ENCODE data around the gene PKMYT1. TPM values are rescaled to one million over a fixed set of nuclear protein-coding genes. Genes with fewer than 3 reads are reported as not detected.

The PKMYT1 gene
- total RNA-seq, 1 donor from 2014 or later = 21.8 TPM

GRCh38 chr16:2955438-2955778, 24.8 kb downstream of the PKMYT1 start:
- Mint-ChIP-seq H3K27ac (no peak overlapping the region), H3K4me1 (peaks cover 10% of the 10 kb centered on the region), H3K36me3 (no peaks in the 10 kb centered on the region), H3K4me3 (no peak overlapping the region), H3K27me3 (ENCODE audit: low read depth) (peaks cover 11% of the 10 kb centered on the region), H3K9me3 (no peaks in the 10 kb centered on the region)
- no peak for TF ChIP-seq CTCF (IDR thresholded peaks at IDR 0.05; ENCODE audit: unreplicated experiment)
- DNase-seq (ENCODE audit: low spot score in 2 of 2, unreplicated experiment in 2 of 2) = no peak

- Mint-ChIP-seq H3K27ac (no peak overlapping the region), H3K9me3 (no peaks in the 10 kb centered on the region), H3K36me3 (no peaks in the 10 kb centered on the region), H3K27me3 (ENCODE audit: low read depth) (peaks cover 5% of the 10 kb centered on the region), H3K4me1 (peaks cover 10% of the 10 kb centered on the region), H3K4me3 (no peak overlapping the region)
- no peak for TF ChIP-seq CTCF (IDR thresholded peaks at IDR 0.05; ENCODE audit: unreplicated experiment)
- DNase-seq (ENCODE audit: low spot score in 2 of 2, unreplicated experiment in 2 of 2) = no peak
Measured at GRCh38 chr16:2954656-2955381, 25.4 kb downstream of the PKMYT1 start.

- H3K9me3 Mint-ChIP-seq = no peaks in the 10 kb centered on the region
- no peak overlapping the region for H3K4me3 Mint-ChIP-seq
- peaks cover 10% of the 10 kb centered on the region for H3K4me1 Mint-ChIP-seq
- no peak for TF ChIP-seq CTCF (IDR thresholded peaks at IDR 0.05; ENCODE audit: unreplicated experiment)
- DNase-seq (ENCODE audit: low spot score in 2 of 2, unreplicated experiment in 2 of 2) = no peak
- no peak overlapping the region for H3K27ac Mint-ChIP-seq
- H3K36me3 Mint-ChIP-seq = no peaks in the 10 kb centered on the region
- peaks cover under 1% of the 10 kb centered on the region for H3K27me3 Mint-ChIP-seq (ENCODE audit: low read depth)
Measured at GRCh38 chr16:2953706-2954627, 26.3 kb downstream of the PKMYT1 start.

DNA sequence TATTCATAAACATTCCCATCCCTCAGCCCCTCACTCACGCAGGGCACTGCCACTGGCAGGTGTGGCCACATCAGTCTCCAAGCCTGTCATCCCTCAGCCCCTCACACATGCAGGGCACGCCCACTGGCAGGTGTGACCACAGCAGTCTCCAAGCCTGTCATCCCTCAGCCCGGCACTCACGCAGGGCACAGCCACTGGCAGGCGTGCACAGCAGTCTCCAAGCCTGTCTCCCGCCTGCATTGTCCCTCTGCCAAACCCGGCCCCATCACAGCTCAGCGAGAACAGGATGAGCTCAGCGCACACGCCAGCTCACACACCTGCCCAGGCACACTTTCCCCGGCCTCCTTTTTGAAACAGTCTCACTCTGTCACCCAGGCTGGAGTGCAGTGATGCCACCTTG, 27.6 kb downstream of the PKMYT1 start:
- Mint-ChIP-seq H3K9me3 (no peaks in the 10 kb centered on the region), H3K27ac (no peak overlapping the region), H3K36me3 (peaks cover 2% of the 10 kb centered on the region), H3K27me3 (ENCODE audit: low read depth) (no peaks in the 10 kb centered on the region), H3K4me3 (no peak overlapping the region), H3K4me1 (peaks cover 10% of the 10 kb centered on the region)
- TF ChIP-seq CTCF (IDR thresholded peaks at IDR 0.05; ENCODE audit: unreplicated experiment) = no peak
- DNase-seq (ENCODE audit: low spot score in 2 of 2, unreplicated experiment in 2 of 2) = no peak

- H3K27ac Mint-ChIP-seq = no peak overlapping the region
- no peak overlapping the region for H3K4me3 Mint-ChIP-seq
- DNase-seq (ENCODE audit: low spot score in 2 of 2, unreplicated experiment in 2 of 2) = no peak
- peaks cover 11% of the 10 kb centered on the region for H3K36me3 Mint-ChIP-seq
- H3K9me3 Mint-ChIP-seq = no peaks in the 10 kb centered on the region
- no peaks in the 10 kb centered on the region for H3K27me3 Mint-ChIP-seq (ENCODE audit: low read depth)
- peaks cover 2% of the 10 kb centered on the region for H3K4me1 Mint-ChIP-seq
- TF ChIP-seq CTCF (IDR thresholded peaks at IDR 0.05; ENCODE audit: unreplicated experiment) = no peak
Measured at GRCh38 chr16:2950773-2951172, 29.5 kb downstream of the PKMYT1 start.

Data from mesothelial cell of epicardium (in vitro differentiated cells).